B cell (primary cell): ENCODE data around the gene PHF20. TPM values are rescaled to one million over a fixed set of nuclear protein-coding genes. Genes with fewer than 3 reads are reported as not detected.

Source experiments
- ATAC-seq: fragments of 200-7000 bp; cut with Tn5 transposase; one replicate; pipeline ENCODE4 v1.10.0; 2021; ENCODE audit warnings: low read depth, mild to moderate bottlenecking, moderate number of reproducible peaks, moderate library complexity
- CTCF ChIA-PET: fragments of 350-600 bp; sonication (Branson Sonifier 250); formaldehyde crosslinking; loops from one replicate; lab custom pipeline; 2021; ENCODE audit warnings: antibody characterized with exemption, inconsistent platforms; lab: Charles Lee
- POLR2A ChIA-PET: fragments of 350-600 bp; sonication (Branson Sonifier 250); formaldehyde crosslinking; loops from one replicate; lab custom pipeline; 2021; ENCODE audit warnings: antibody characterized with exemption; lab: Charles Lee
- DNase-seq: peaks from one replicate; pipeline ENCODE4 v3.0.0; 2013
- H2AFZ ChIP-seq: 2 replicates; pipeline ENCODE4 v1.6.1; 2012; ENCODE audit warnings: mild to moderate bottlenecking, low read depth, low read length; ENCODE audit not compliant: insufficient read depth, poor library complexity, severe bottlenecking
- H3K27ac ChIP-seq, 2 donors: 1 replicate in 1 of 2; 2 replicates in 1 of 2; pipeline ENCODE4 v1.5.1; 2012 to 2013; ENCODE audit warnings: low read length in 2 of 2, mild to moderate bottlenecking in 2 of 2, moderate library complexity in 1 of 2
- H3K27me3 ChIP-seq, 4 experiments: fragments of 200-600 bp in 1 of 4; sonication (generic) in 1 of 4; replicated peaks in 1 of 4; 1 replicate in 2 of 4; 2 replicates in 2 of 4; pipeline versions ENCODE4 v1.6.1 to v1.7.0; 2013 to 2016; ENCODE audit warnings: low read length in 3 of 4, mild to moderate bottlenecking in 2 of 4, mixed read lengths in 1 of 4, moderate library complexity in 1 of 4; ENCODE audit not compliant: insufficient read depth in 4 of 4, control insufficient read depth in 3 of 4; ENCODE audit errors: control extremely low read depth in 1 of 4
- H3K36me3 ChIP-seq, 2 experiments: replicated peaks in 1 of 2; 1 replicate in 1 of 2; 2 replicates in 1 of 2; pipeline versions ENCODE4 v1.6.1 to v1.7.1; 2013; ENCODE audit warnings: low read length in 1 of 2; ENCODE audit not compliant: insufficient read depth in 2 of 2, control insufficient read depth in 1 of 2; ENCODE audit errors: control extremely low read depth in 1 of 2, extremely low read depth in 1 of 2
- H3K4me1 ChIP-seq, 2 donors: fragments of 200-600 bp in 1 of 2; sonication (generic) in 1 of 2; 1 replicate in 1 of 2; 2 replicates in 1 of 2; pipeline versions ENCODE4 v1.5.1 to v1.6.1; 2013 to 2017; ENCODE audit warnings: low read length in 2 of 2; ENCODE audit not compliant: control insufficient read depth in 2 of 2, insufficient read depth in 2 of 2
- H3K4me2 ChIP-seq: replicated peaks from 2 replicates; pipeline ENCODE3; 2012; ENCODE audit warnings: mild to moderate bottlenecking, low read depth, low read length; ENCODE audit not compliant: poor library complexity, severe bottlenecking
- H3K4me3 ChIP-seq, 5 experiments: fragments of 200-600 bp in 1 of 5; sonication (generic) in 1 of 5; 1 replicate in 3 of 5; 2 replicates in 2 of 5; pipeline versions ENCODE4 v1.5.1 to v1.7.0; 2011 to 2016; ENCODE audit warnings: low read length in 4 of 5, mild to moderate bottlenecking in 4 of 5, low read depth in 2 of 5, control low read depth in 1 of 5, moderate library complexity in 1 of 5; ENCODE audit not compliant: insufficient read depth in 1 of 5; ENCODE audit errors: control extremely low read depth in 1 of 5, extremely low read depth in 1 of 5
- H3K79me2 ChIP-seq: fragments of 200-600 bp; sonication (generic); one replicate; pipeline ENCODE4 v1.6.0; 2016; ENCODE audit warnings: low read length; ENCODE audit not compliant: control insufficient read depth, insufficient read depth
- H3K9ac ChIP-seq: fragments of 200-600 bp; sonication (generic); 2 replicates; pipeline ENCODE4 v1.6.1; 2017; ENCODE audit warnings: mild to moderate bottlenecking, low read length, moderate library complexity
- H3K9me3 ChIP-seq, 3 donors: one replicate each; pipeline versions ENCODE4 v1.6.1 to v1.7.1; 2013; ENCODE audit warnings: low read length in 2 of 3; ENCODE audit not compliant: control insufficient read depth in 2 of 3, insufficient read depth in 1 of 3; ENCODE audit errors: control extremely low read depth in 1 of 3
- H4K20me1 ChIP-seq: 2 replicates; pipeline ENCODE4 v1.6.0; 2012; ENCODE audit warnings: mild to moderate bottlenecking, low read length; ENCODE audit not compliant: insufficient read depth, control insufficient read depth, poor library complexity, severe bottlenecking
- H3K27ac Mint-ChIP-seq: one replicate; pipeline ENCODE4 v1.8.0; 2021; ENCODE audit warnings: mixed read lengths
- H3K27me3 Mint-ChIP-seq: one replicate; pipeline ENCODE4 v1.8.0; 2021; ENCODE audit warnings: mixed read lengths
- H3K4me1 Mint-ChIP-seq: one replicate; pipeline ENCODE4 v1.8.0; 2021; ENCODE audit warnings: mixed read lengths
- H3K4me3 Mint-ChIP-seq: one replicate; pipeline ENCODE4 v1.8.0; 2021; ENCODE audit warnings: mixed read lengths
- H3K9me3 Mint-ChIP-seq: one replicate; pipeline ENCODE4 v1.8.0; 2022; ENCODE audit warnings: mixed read lengths; ENCODE audit not compliant: insufficient read depth
- EZH2 ChIP-seq: IDR thresholded peaks from 2 replicates; pipeline ENCODE4 v1.6.1; 2012; ENCODE audit warnings: borderline replicate concordance, low read depth, mild to moderate bottlenecking, moderate library complexity, low read length; ENCODE audit not compliant: insufficient read depth, poor library complexity, severe bottlenecking
- WGBS: methylation state at CpG from one replicate; pipeline ENCODE4 v1.1.5; 2013; ENCODE audit warnings: missing lambda C conversion rate; ENCODE audit not compliant: insufficient coverage; 5-methylcytosine and 5-hydroxymethylcytosine counted together
- intact Hi-C: fragments of 100-400 bp; cut with micrococcal nuclease; formaldehyde crosslinking; loops from one replicate; pipeline ENCODE4 v1.10.0; 2022
- polyA plus RNA-seq: library from polyadenylated mRNA; depleted of rRNA; stranded (reverse); fragments of >200 nt; gene quantifications from 2 replicates; pipeline ENCODE4 v1.2.3, GENCODE V29; 2012
- total RNA-seq, 2 donors: library from RNA; stranded (reverse); fragments of 120-200 nt in 1 of 2; gene quantifications; 1 replicate in 1 of 2; 2 replicates in 1 of 2; pipeline versions ENCODE4 v1.2.3 to v1.2.4, GENCODE V29; 2013 to 2022
- TF ChIP-seq, protein P1 (sequence below): fragments of 200-600 bp; IDR thresholded peaks from one replicate; pipeline ENCODE4 v1.8.0; 2022; ENCODE audit warnings: antibody characterized with exemption, mild to moderate bottlenecking

PHF20 gene
- total and polyA plus RNA-seq, 2 donors (not counting 1 experiment from before 2014, with no cell fraction given) = 53.6 to 92.3 TPM

DNA sequence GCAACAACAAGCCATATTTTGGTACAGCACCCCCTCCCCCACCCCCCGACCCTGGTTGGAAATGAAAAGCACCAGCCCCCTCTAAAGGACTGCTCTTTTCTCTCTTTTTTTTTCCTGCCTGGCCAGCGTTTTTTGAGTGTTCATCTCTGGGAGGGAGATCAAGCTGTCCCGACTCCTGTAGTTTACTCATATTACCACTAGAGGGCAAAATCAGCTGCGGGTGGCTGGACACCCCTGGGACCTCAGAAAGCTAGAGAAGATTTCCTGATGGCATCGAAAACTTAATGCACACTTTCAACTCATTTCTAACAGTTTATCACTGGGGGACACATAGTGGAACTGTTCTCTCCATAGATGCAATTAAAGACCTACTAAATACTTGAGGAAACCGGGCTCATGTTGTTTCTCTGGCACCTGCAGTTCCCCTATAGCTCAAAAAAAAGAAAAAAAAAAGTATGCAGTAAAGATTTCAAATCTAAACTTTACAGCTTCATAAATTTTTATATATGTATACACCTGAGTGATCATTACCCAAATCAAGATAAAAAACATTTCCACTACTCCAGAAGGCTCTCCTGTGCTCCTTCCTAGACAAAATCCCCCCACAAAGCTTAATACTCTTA lies 221.0 kb downstream of the PHF20 start:
- Histone ChIP-seq H3K79me2 (no peaks in the 10 kb centered on the region), H3K4me1 (peaks cover 4% of the 10 kb centered on the region in 2 donors), H3K27me3 (peaks cover 0 to 5% (median 1%) of the 10 kb centered on the region in 4 experiments), H3K9ac (no peak overlapping the region), H3K36me3 (no peaks in the 10 kb centered on the region), H3K27ac (no peak overlapping the region), H3K4me2 (peak overlapping the region; percentile 49), H3K9me3 (no peaks in the 10 kb centered on the region), H3K4me3 (no peak overlapping the region), H2AFZ (peak overlapping the region; percentile 43), H4K20me1 (no peaks in the 10 kb centered on the region)
- H3K27me3 Mint-ChIP-seq = peaks cover 17% of the 10 kb centered on the region
- TF ChIP-seq, protein P1, sequence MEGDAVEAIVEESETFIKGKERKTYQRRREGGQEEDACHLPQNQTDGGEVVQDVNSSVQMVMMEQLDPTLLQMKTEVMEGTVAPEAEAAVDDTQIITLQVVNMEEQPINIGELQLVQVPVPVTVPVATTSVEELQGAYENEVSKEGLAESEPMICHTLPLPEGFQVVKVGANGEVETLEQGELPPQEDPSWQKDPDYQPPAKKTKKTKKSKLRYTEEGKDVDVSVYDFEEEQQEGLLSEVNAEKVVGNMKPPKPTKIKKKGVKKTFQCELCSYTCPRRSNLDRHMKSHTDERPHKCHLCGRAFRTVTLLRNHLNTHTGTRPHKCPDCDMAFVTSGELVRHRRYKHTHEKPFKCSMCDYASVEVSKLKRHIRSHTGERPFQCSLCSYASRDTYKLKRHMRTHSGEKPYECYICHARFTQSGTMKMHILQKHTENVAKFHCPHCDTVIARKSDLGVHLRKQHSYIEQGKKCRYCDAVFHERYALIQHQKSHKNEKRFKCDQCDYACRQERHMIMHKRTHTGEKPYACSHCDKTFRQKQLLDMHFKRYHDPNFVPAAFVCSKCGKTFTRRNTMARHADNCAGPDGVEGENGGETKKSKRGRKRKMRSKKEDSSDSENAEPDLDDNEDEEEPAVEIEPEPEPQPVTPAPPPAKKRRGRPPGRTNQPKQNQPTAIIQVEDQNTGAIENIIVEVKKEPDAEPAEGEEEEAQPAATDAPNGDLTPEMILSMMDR = peak; percentile 83
- TF ChIP-seq EZH2 = no peak
- DNase-seq (peak; percentile 81), ATAC-seq (peak; percentile 80)
- peaks cover 9% of the 10 kb centered on the region for H3K4me1 Mint-ChIP-seq
- no peaks in the 10 kb centered on the region for H3K9me3 Mint-ChIP-seq
- no peak overlapping the region for H3K27ac Mint-ChIP-seq
- intact Hi-C loops = loop anchor here (10.0 kb wide), 1 partner anchor 72 kb away; no protein-coding TSS in a partner anchor
- WGBS = 0% methylated on average over 3 of the region's 6 CpGs
- H3K4me3 Mint-ChIP-seq = no peak overlapping the region
- ChIA-PET CTCF (interaction anchor here (0.6 to 14.3 kb wide), 39 partner anchors 11 to 1175 kb away, joined by 3 to 848 read pairs (median 4); partner anchors contain the start of genes NDRG3 and SCAND1), POLR2A (interaction anchor here (0.9 to 1.2 kb wide), 3 partner anchors 39 to 145 kb away, joined by 3 to 9 read pairs (median 7); no protein-coding TSS in a partner anchor)

DNA sequence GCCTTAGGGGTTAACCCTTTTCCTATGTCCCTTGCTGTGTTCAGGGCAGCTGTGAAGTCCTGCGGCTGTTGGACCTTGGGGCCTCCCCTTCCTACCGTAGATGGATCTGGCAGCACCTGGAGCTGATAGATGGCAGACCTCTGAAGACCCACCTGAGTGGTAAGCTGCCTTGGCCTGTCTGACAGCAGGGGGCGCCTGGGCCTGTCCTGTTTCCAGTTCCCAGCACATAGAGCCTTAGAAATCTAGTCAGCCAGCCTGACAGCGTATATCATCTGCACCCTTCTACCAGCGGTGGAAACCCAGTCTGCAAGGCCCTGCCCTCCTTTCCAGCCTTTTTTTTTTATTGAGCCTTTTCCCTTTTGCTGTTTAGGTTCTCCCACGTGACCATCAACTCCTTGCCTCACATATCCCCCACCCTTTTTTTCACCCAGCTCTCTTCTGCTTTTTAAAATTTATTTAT lies 223.2 kb downstream of the PHF20 start:
- Mint-ChIP-seq H3K27ac (peak overlapping the region; percentile 69), H3K4me3 (no peak overlapping the region), H3K4me1 (peaks cover 9% of the 10 kb centered on the region), H3K27me3 (peaks cover 6% of the 10 kb centered on the region), H3K9me3 (no peaks in the 10 kb centered on the region)
- WGBS = 0% methylated on average over 5 of the region's 6 CpGs
- Histone ChIP-seq H3K79me2 (no peaks in the 10 kb centered on the region), H3K27me3 (peaks cover 0 to 5% (median 1%) of the 10 kb centered on the region in 4 experiments), H3K9ac (no peak overlapping the region), H3K4me1 (peaks cover 4% of the 10 kb centered on the region in 2 donors), H2AFZ (peak overlapping the region; percentile 36), H3K4me3 (no peak overlapping the region), H3K36me3 (no peaks in the 10 kb centered on the region), H3K27ac (no peak overlapping the region), H4K20me1 (no peaks in the 10 kb centered on the region), H3K4me2 (no peak overlapping the region), H3K9me3 (no peaks in the 10 kb centered on the region)
- POLR2A ChIA-PET = no interaction called here
- CTCF ChIA-PET = interaction anchor here (0.5 to 14.3 kb wide), 29 partner anchors 9 to 1856 kb away, joined by 3 to 848 read pairs (median 4); partner anchors contain the start of gene SCAND1
- peak; percentile 85 for ATAC-seq
- peak; percentile 85 for DNase-seq
- intact Hi-C loops = loop anchor here (1.0 to 10.0 kb wide), 3 partner anchors 70 to 204 kb away; no protein-coding TSS in a partner anchor
- no peak for TF ChIP-seq EZH2
- TF ChIP-seq, protein P1 = peak; percentile 89
